A673 (cell line): ENCODE results near the gene LCE4A.
"Not testable (repeated sequence)": the region's sequence is repeated elsewhere in the genome, so short reads cannot be mapped to it uniquely, and the experiment has no call there.

Experiments used
- CTCF ChIP-seq: fragments of 300-800, 200-600 bp; sonication (generic); conservative IDR thresholded peaks from 2 replicates; pipeline ENCODE4 v1.5.1; 2017; ENCODE audit warnings: low read depth, mild to moderate bottlenecking, antibody characterized with exemption, low read length, moderate library complexity, mixed read lengths
- EZH2 ChIP-seq: fragments of 200-600 bp; sonication (generic); IDR thresholded peaks from 2 replicates; pipeline ENCODE4 v1.6.1; 2017; ENCODE audit warnings: borderline replicate concordance, low read depth, mild to moderate bottlenecking, mixed read lengths, antibody characterized with exemption, low read length; ENCODE audit not compliant: poor library complexity, severe bottlenecking

GRCh38 chr1:152674983-152675382 is 33.0 kb upstream of the LCE4A start, which contains the start of gene LCE2C:
- TF ChIP-seq CTCF, EZH2: not testable (repeated sequence)
